Muscle of leg (tissue), 11 donors: Measurements from ENCODE around the gene ELAC1. TPM values are rescaled to one million over a fixed set of nuclear protein-coding genes. Genes with fewer than 3 reads are reported as not detected.
"Not testable (repeated sequence)": the region's sequence is repeated elsewhere in the genome, so short reads cannot be mapped to it uniquely, and the experiment has no call there.

Experiments used
- DNase-seq: peaks from one replicate; pipeline ENCODE4 v3.0.0; 2013
- H3K27ac ChIP-seq: one replicate; pipeline ENCODE4 v1.5.1; 2013; ENCODE audit warnings: mild to moderate bottlenecking, low read length, control low read depth
- H3K27me3 ChIP-seq: one replicate; pipeline ENCODE4 v1.6.1; 2013; ENCODE audit warnings: low read length; ENCODE audit not compliant: control insufficient read depth, insufficient read depth
- H3K36me3 ChIP-seq: one replicate; pipeline ENCODE4 v1.6.1; 2013; ENCODE audit warnings: low read length; ENCODE audit not compliant: control insufficient read depth, insufficient read depth
- H3K4me1 ChIP-seq: one replicate; pipeline ENCODE4 v1.6.1; 2013; ENCODE audit warnings: low read length; ENCODE audit not compliant: control insufficient read depth, insufficient read depth
- H3K4me3 ChIP-seq: one replicate; pipeline ENCODE4 v1.5.1; 2013; ENCODE audit warnings: low read length, control low read depth
- H3K9me3 ChIP-seq: replicated peaks from 2 replicates; pipeline ENCODE4 v1.6.1; 2013; ENCODE audit warnings: low read depth, low read length; ENCODE audit not compliant: control insufficient read depth
- WGBS: methylation state at CpG from one replicate; pipeline ENCODE4 v1.1.5; 2013; ENCODE audit warnings: missing lambda C conversion rate; ENCODE audit not compliant: insufficient coverage; 5-methylcytosine and 5-hydroxymethylcytosine counted together
- polyA plus RNA-seq, 8 donors: library from polyadenylated mRNA; unstranded; fragments of 120-200 nt; gene quantifications; one replicate each; pipeline versions ENCODE4 v1.2.1 to v1.2.3, GENCODE V29; 2013; ENCODE audit warnings: inconsistent platforms in 1 of 8, low replicate concordance in 1 of 8; ENCODE audit not compliant: insufficient read length in 8 of 8, insufficient read depth in 1 of 8
- total RNA-seq: library from RNA; stranded (reverse); fragments of 120-200 nt; gene quantifications from one replicate; pipeline ENCODE4 v1.2.4, GENCODE V29; 2013

Gene ELAC1
- total and polyA plus RNA-seq, 9 donors = 5.0 to 7.5 (median 6.3) TPM

GRCh38 chr18:50937183-50937582, 30.7 kb upstream of the ELAC1 start:
- WGBS = no CpG with 5 or more reads among the region's 1 CpG
- DNase-seq = no peak
- Histone ChIP-seq H3K27me3 (no peaks in the 10 kb centered on the region), H3K4me3 (no peak overlapping the region), H3K4me1 (no peaks in the 10 kb centered on the region), H3K9me3 (no peaks in the 10 kb centered on the region), H3K27ac (no peak overlapping the region), H3K36me3 (peaks cover 4% of the 10 kb centered on the region)

GRCh38 chr18:50938912-50939311, 28.9 kb upstream of the ELAC1 start:
- Histone ChIP-seq H3K36me3 (peaks cover under 1% of the 10 kb centered on the region), H3K27me3 (no peaks in the 10 kb centered on the region), H3K4me3 (no peak overlapping the region), H3K4me1 (no peaks in the 10 kb centered on the region), H3K9me3 (no peaks in the 10 kb centered on the region), H3K27ac (no peak overlapping the region)
- WGBS = no CpG with 5 or more reads among the region's 2 CpGs
- DNase-seq = no peak

- WGBS = 100% methylated on average over 1 of the region's 4 CpGs
- Histone ChIP-seq H3K36me3 (peaks cover 13% of the 10 kb centered on the region), H3K9me3 (no peaks in the 10 kb centered on the region), H3K27me3 (no peaks in the 10 kb centered on the region), H3K4me1 (no peaks in the 10 kb centered on the region), H3K4me3 (no peak overlapping the region), H3K27ac (no peak overlapping the region)
- DNase-seq = peak; percentile 29
Measured at GRCh38 chr18:50944245-50944932, 23.5 kb upstream of the ELAC1 start.

GRCh38 chr18:50945918-50946317, 21.9 kb upstream of the ELAC1 start:
- not testable (repeated sequence) for H3K4me3 ChIP-seq, H3K9me3 ChIP-seq, DNase-seq, H3K4me1 ChIP-seq, H3K27ac ChIP-seq, H3K27me3 ChIP-seq
- no CpG with 5 or more reads among the region's 2 CpGs for WGBS
- peaks cover 13% of the 10 kb centered on the region for H3K36me3 ChIP-seq

GRCh38 chr18:50947899-50948298, 19.9 kb upstream of the ELAC1 start:
- Histone ChIP-seq H3K4me3 (no peak overlapping the region), H3K4me1 (no peaks in the 10 kb centered on the region), H3K9me3 (no peaks in the 10 kb centered on the region), H3K27ac (no peak overlapping the region), H3K27me3 (no peaks in the 10 kb centered on the region), H3K36me3 (peaks cover 13% of the 10 kb centered on the region)
- WGBS = no CpG with 5 or more reads among the region's 1 CpG
- no peak for DNase-seq

GRCh38 chr18:50949185-50949584, 18.7 kb upstream of the ELAC1 start:
- no CpG with 5 or more reads among the region's 6 CpGs for WGBS
- H3K27me3 ChIP-seq = no peaks in the 10 kb centered on the region
- H3K9me3 ChIP-seq = no peaks in the 10 kb centered on the region
- DNase-seq = no peak
- H3K4me3 ChIP-seq = no peak overlapping the region
- H3K4me1 ChIP-seq = no peaks in the 10 kb centered on the region
- peaks cover 10% of the 10 kb centered on the region for H3K36me3 ChIP-seq
- no peak overlapping the region for H3K27ac ChIP-seq

GRCh38 chr18:50950626-50951025, 17.2 kb upstream of the ELAC1 start:
- no peaks in the 10 kb centered on the region for H3K4me1 ChIP-seq
- H3K27me3 ChIP-seq = no peaks in the 10 kb centered on the region
- no peak overlapping the region for H3K27ac ChIP-seq
- H3K9me3 ChIP-seq = no peaks in the 10 kb centered on the region
- DNase-seq = no peak
- WGBS = no CpG with 5 or more reads among the region's 4 CpGs
- no peak overlapping the region for H3K4me3 ChIP-seq
- H3K36me3 ChIP-seq = peaks cover 7% of the 10 kb centered on the region

GRCh38 chr18:50953822-50954221, 14.0 kb upstream of the ELAC1 start:
- H3K9me3 ChIP-seq = no peaks in the 10 kb centered on the region
- no CpG with 5 or more reads among the region's 3 CpGs for WGBS
- H3K36me3 ChIP-seq = no peaks in the 10 kb centered on the region
- H3K27me3 ChIP-seq = no peaks in the 10 kb centered on the region
- no peak overlapping the region for H3K27ac ChIP-seq
- no peak overlapping the region for H3K4me3 ChIP-seq
- DNase-seq = no peak
- H3K4me1 ChIP-seq = no peaks in the 10 kb centered on the region

- DNase-seq = no peak
- Histone ChIP-seq H3K4me3 (no peak overlapping the region), H3K9me3 (no peaks in the 10 kb centered on the region), H3K27ac (no peak overlapping the region), H3K27me3 (no peaks in the 10 kb centered on the region), H3K4me1 (no peaks in the 10 kb centered on the region), H3K36me3 (no peaks in the 10 kb centered on the region)
- whole genome bisulfite sequencing = 94% methylated on average over 4 of the region's 4 CpGs
Measured at GRCh38 chr18:50955253-50955652, 12.6 kb upstream of the ELAC1 start.

GRCh38 chr18:50956116-50956515, 11.7 kb upstream of the ELAC1 start:
- H3K4me3 ChIP-seq = no peak overlapping the region
- DNase-seq = no peak
- no peaks in the 10 kb centered on the region for H3K9me3 ChIP-seq
- no peak overlapping the region for H3K27ac ChIP-seq
- H3K27me3 ChIP-seq = no peaks in the 10 kb centered on the region
- WGBS = 100% methylated on average over 1 of the region's 3 CpGs
- H3K36me3 ChIP-seq = no peaks in the 10 kb centered on the region
- H3K4me1 ChIP-seq = no peaks in the 10 kb centered on the region

- no peaks in the 10 kb centered on the region for H3K36me3 ChIP-seq
- H3K4me3 ChIP-seq = no peak overlapping the region
- no peak for DNase-seq
- H3K27ac ChIP-seq = no peak overlapping the region
- peaks cover 5% of the 10 kb centered on the region for H3K9me3 ChIP-seq
- H3K27me3 ChIP-seq = no peaks in the 10 kb centered on the region
- WGBS = no CpG with 5 or more reads among the region's 1 CpG
- no peaks in the 10 kb centered on the region for H3K4me1 ChIP-seq
Measured at GRCh38 chr18:50961974-50962373, 5.9 kb upstream of the ELAC1 start.
